Stimulated activated CD4-positive, alpha-beta T cell treated with anti-CD3 and anti-CD28 coated beads, Interleukin-15, amount 100 ng/mL, for 1 hour (primary cell): Measurements from ENCODE around the gene MEP1A.
A peak's percentile ranks its signal among the peaks of the same experiment; 100 is the strongest.
"Not testable (repeated sequence)": the region's sequence is repeated elsewhere in the genome, so short reads cannot be mapped to it uniquely, and the experiment has no call there.

Experiments used
- DNase-seq, 2 donors: peaks; one replicate each; pipeline ENCODE4 v3.0.0-alpha.2; 2020; ENCODE audit warnings: low read depth in 1 of 2, low spot score in 1 of 2

Gene MEP1A

DNA sequence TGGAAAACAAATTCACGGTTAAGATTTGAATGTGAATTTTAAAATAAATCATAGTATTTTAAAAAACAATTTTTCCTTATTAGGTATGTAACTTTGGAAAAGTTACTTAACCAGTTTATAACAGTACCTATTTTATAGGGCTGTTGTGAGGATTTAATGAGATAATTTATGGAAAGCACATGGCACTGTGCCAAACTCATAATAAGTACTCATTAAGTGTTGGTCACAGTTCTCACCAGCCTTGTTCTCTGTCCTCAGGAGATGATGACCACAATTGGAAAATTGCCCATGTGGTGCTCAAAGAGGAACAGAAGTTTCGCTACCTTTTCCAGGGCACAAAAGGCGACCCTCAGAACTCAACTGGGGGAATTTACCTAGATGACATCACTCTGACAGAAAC lies 39.6 kb downstream of the MEP1A start:
- DNase-seq = no peak

GRCh38 chr6:46834257-46834916 lies 41.2 kb downstream of the MEP1A start:
- DNase-seq = not testable (repeated sequence)

DNA sequence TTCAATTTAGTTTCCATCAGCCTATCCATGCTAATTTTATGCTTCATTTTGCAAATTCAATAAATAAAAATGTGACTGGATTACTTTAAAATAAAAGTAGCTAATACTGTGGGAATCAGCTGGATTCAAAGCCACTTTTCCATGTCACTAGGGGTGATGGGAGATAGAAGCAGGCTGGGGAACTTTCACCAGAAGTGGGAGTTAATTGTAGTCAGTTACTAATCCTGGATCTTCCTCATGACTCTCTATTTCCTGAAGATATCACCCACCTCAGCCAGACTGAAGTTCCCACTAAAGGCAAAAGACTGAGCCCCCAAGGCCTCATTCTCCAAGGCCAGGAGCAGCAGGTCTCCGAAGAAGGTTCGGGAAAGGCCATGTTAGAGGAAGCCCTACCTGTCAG lies 41.8 kb downstream of the MEP1A start:
- DNase-seq = not testable (repeated sequence)

DNA sequence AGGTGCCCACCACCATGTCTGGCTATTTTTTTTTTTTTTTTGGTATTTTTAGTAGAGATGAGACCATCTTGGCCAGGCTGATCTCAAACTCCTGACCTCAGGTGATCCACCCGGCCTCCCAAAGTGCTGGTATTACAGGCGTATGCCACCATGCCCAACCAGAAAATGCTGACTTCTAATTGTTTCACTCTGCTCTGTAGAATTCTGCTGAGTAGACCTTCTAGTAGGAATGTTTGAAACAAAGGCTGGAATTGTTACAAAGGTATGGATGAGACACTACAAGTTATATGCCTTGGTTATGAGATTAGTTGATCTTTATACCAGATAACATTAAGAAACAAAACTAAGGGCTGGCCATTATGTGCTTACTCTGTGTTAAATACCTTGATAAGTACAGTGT lies 44.8 kb downstream of the MEP1A start:
- DNase-seq = no peak

GRCh38 chr6:46842252-46842846 lies 49.2 kb downstream of the MEP1A start:
- DNase-seq = not testable (repeated sequence)

- DNase-seq = no peak
Measured at GRCh38 chr6:46845126-46845525, 51.9 kb downstream of the MEP1A start.

DNA sequence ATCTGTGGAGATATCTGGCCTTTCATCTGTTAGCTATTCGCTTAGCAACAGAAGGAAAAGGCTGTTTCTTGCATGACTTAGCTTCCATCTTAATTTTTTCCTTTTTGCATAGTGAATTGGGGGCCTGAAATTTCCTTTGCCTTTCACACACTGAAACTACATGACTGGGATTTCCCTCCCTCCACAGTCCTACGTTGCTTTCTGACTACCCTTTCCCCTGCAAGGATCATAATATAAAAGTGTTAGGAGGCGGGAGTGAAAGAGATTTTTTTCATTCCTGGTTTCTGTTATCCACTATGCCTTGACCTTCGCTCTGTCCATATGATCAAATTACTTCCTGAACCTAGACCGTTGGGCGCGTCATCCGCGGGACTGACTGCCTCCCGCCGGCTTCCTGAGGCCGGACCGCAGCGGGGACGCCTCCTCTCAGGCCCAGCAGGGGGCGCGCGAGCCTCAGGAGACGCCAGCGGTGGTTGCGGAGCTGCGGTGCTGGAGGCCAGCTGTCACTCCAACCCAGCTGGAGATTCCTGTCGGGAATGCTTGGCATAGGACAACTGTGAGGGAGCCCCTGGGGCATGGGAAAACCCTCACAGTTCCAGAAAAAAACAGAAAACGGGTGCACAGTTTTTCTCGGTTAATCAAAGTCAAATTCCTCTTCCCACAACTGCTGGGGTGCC lies 55.6 kb downstream of the MEP1A start:
- peak; percentile 18 to 54 for DNase-seq

DNA sequence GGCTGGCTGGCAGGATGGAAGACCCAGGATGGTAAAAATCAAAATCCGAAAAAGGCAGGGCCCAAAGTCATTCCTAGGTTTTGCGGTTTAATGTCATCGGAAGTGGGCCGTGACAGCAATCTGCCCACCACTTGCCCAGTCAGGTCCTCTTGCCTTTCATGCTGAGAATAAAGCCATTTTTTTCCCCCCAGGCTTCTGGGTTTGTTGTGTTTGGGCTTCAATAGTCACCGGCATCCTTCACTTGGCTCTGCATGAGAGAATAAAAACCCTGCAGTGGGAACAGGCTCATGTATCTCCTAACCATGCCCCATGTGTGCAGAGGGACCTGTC lies 56.1 kb downstream of the MEP1A start:
- no peak for DNase-seq

GRCh38 chr6:46850792-46851191 lies 57.6 kb downstream of the MEP1A start:
- no peak for DNase-seq

- DNase-seq = not testable (repeated sequence)
Measured at GRCh38 chr6:46851576-46851975, 58.4 kb downstream of the MEP1A start.

DNA sequence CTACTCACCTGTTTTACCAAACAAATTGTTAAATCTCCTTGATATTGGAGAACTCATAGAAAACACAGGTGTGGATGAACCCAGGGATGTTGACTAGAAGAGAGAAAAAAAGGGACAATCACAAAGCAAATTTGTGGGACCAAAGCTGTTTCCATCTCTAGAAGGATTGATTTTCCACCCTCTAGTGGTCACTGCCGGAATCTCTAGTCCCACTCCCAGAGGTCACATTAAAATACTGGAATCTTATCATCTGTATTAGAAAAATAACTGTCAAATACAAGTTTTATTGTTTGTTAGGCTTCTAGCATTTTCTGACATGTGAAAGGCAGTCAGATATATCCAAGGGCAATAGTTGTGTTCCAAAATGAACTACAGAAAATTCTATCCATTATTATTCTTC lies 62.8 kb downstream of the MEP1A start:
- not testable (repeated sequence) for DNase-seq

DNA sequence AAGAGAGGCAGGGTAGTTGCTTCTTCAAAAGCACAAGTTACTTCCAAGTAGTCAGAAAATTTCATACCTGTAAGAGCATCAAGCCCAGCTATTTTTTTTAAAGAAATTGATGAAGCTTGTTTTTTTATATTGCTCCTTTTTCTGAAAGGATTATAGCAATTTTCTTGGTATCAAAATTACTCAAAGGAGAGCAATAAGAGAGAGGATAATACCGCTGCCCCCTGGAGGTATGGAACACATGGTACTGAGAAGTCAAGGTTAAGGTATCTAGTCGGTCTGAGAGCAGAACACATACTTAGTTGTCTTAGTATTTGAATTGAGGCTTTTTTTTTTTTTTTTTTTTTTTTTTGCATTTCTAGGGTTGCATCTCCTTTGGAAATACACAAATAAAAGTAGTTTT lies 69.2 kb downstream of the MEP1A start:
- no peak for DNase-seq

- no peak for DNase-seq
Measured at GRCh38 chr6:46863791-46864190, 70.6 kb downstream of the MEP1A start.

DNA sequence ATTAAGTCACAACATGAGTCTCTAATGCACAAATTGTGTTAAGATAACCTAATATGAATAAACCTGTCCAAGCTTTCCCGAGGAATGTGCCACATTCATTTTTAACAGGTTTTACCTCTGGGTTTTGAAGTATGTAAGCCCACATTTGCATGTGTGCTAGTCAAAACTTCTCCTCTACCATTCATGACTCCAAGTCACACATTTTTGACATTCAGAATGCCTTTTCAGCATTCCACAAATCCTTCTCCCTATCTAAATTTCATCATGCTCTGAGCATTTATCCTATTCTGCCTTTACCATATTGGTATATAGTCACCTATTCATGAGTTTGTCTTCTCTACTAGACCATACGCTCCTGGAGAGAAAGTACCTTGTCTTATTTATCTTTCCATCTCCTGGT lies 72.0 kb downstream of the MEP1A start:
- DNase-seq = no peak

GRCh38 chr6:46867411-46867810 lies 74.2 kb downstream of the MEP1A start:
- DNase-seq = no peak

DNA sequence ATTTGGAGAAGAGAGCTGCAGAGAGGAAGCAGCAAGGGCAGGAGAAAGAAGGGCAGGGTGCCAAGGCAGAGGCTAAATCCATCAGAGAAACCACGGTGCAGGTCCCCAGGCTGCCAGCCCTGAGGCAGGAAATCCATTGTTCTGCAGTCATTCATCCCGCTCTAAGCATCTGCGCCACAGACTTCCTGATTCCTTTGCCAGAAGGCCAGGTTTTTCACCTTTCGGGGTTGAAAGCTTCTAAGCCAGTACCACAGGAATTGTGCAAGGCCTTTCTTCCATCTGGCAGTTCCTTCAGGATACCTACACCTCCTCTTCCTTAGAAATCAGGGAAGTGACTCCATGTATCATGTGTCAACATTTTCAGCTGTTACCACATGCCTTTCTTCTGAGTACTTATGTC lies 82.9 kb downstream of the MEP1A start:
- DNase-seq = no peak

DNA sequence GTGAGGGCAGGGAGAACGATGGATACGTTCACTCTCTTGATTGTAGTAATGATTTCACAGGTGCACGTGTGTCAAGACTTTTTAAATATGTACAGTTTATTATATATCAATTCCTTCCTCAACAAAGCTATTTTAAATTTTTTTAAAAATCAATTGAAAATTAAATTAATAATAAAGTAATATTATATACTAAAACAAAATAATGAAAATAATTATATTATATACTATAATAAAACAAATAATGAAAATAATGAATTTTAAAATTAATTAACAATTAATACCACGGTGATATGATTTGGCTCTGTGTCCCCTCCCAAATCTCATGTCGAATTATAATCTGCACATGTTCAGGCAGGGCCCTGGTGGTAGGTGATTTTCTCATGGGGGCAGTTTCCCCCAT lies 85.8 kb downstream of the MEP1A start:
- DNase-seq = no peak

DNA sequence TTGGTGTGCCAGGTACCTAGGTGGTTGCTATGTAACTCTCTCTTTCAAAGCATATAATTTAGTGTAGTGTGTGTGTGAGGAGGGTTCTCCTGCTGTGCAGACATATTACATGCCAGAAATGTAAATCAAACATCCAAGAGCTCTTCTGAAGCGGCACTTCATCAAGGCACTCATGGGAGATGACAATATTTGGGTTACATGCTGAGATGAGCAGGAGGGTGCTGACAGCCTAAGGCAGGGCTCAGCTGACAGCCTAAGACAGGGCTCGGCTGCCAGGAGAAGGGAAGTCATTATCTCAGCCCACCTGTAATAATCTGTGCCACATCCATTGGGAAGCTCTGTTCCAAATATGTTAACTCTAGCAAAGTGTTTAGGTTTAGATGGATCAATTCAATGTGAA lies 89.5 kb downstream of the MEP1A start:
- DNase-seq = no peak

- no peak for DNase-seq
Measured at GRCh38 chr6:46888031-46888430, 94.8 kb downstream of the MEP1A start.

GRCh38 chr6:46888578-46888977 lies 95.4 kb downstream of the MEP1A start:
- DNase-seq = no peak
